SKM-1 (cell line): ENCODE data around the gene LHFPL4.

ENCODE experiments used
- DNase-seq: peaks from one replicate; lab custom pipeline; 2025; ENCODE audit not compliant: unreplicated experiment; lab: John Stamatoyannopoulos, UW

Gene LHFPL4

GRCh38 chr3:9476935-9477334, 76.7 kb downstream of the LHFPL4 start:
- no peak for DNase-seq

GRCh38 chr3:9474482-9474881, 79.1 kb downstream of the LHFPL4 start:
- DNase-seq: no peak

- DNase-seq: no peak
These were observed 80.0 kb downstream of the LHFPL4 start for GRCh38 chr3:9473496-9474065.

- DNase-seq: no peak
These were observed 83.6 kb downstream of the LHFPL4 start for GRCh38 chr3:9469986-9470385.

DNA sequence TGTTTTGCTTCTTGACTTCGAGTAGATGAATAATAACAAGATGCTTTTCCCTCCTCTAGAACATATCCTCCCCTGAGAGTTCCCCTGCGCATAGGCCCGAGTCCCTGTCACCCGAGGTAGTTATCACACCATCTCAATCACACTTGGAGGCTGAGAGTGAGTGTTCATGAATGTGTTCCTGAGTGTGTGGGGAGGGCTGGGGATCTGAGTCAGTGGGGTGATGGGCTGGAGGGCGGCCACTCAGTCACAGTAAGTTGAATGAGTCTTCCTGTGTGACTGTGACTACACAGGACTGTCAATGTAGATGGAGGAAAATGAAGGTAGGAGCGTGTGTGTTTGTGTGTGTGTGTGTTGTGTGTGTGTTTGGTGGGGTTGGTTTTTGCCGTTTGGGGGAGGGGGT, 85.2 kb downstream of the LHFPL4 start:
- DNase-seq: no peak

DNA sequence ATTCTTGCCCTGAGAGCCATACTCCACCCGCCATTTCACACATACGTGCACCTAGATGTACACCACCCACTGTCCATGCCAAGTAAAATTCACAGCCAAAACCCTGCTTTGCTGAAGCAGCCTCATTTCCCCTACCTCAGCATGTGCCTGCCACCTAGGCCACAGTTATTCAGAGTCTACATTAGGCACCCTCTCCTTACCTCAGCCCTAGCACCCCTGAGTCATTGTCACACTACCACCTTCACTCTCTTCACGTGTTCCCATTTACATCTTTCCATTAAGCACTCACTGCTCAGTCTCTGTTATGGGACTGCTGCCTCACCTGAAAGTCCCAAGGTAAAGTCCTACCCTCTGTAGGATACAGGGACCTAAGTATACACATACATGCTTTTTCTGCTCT, 86.2 kb downstream of the LHFPL4 start:
- no peak for DNase-seq

DNA sequence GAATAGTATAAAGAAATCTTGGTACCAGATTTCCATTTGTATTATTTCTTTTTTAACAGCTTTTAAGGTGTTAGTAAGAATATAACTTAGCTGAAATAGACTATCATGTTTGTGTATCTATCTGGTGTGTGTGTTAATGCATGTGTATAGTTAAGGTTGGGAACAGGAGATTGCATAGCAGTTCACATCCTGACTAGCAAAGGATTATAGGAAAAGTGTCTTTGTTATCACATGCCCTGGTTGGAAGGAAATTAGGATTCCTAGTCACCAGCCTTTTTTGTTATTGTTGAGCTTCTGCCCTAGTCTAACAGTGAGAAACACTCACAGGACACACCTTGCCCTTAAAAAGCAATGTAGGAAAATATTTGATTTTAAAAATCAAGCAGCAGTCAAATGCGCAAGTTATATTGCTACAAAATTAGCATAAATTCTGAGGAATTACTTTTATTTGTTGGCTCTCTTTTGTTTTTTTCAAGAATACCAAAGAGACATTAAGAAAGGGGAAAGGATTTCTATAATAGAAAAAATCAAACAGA, 98.0 kb downstream of the LHFPL4 start:
- DNase-seq: no peak

DNA sequence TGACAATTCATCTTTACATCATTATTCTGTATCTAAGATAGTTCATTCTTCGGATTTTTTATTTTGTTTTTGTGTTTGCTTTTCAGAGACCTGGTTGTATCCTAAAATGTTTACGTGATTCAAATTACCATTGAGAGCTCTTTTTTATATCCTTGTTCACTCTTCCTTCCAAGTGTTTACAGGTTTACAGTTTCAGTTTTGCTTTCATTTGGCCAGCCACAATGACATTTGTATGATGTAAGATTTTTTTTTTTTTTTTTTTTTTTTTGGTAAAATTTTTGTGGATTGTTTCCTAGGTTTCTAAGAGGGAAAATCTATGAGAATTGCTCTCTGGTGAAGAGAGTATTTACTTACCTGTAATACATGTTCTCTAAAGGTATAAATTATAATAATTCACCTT, 101.2 kb downstream of the LHFPL4 start:
- no peak for DNase-seq

- DNase-seq: no peak
These were observed 102.6 kb downstream of the LHFPL4 start for GRCh38 chr3:9450991-9451390.

DNA sequence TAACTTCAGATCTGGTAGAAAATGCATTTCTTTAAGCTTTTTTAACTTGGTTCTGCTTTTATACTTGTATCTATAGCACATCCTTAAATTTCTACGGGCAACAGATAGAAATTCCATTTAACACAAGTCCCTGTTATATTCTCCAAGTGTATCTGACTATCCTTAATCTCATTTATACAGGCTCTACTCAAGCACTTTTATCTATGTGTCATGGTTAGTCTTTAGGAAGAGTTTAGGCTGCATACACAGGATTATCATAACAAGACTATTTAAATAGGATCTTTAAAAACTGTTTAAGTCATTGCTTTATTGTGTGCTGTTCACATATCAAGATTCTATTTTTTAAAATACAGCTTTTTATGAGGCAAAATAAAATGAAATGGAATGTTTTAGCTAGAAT, 103.5 kb downstream of the LHFPL4 start:
- no peak for DNase-seq

DNA sequence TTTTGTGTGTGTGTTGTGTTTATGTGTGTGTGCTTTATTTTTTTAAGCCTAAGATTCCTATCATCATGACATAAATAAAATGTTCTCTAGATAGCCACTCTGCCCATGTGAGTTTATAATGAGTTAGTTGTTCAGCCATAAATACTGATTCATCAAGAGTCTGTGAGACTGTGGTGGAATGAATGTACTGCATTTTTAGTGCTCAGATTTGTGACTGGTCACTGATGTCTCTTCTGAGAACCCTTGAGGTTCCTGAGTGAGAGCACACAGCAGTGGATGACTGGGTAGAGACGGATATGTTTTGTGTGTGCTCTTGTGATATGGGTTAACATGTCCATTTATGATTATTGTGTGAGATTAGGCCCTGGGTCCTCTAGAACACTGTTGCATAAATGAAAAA, 105.0 kb downstream of the LHFPL4 start:
- DNase-seq: no peak
